SW 1271 (cell line): ENCODE results near the gene ATP9B.

Experiments used
- DNase-seq, 2 experiments: peaks; one replicate each; lab custom pipeline; 2025; lab: John Stamatoyannopoulos, UW

Gene ATP9B

GRCh38 chr18:79396431-79397246, 327.4 kb downstream of the ATP9B start:
- peak in 1 of 2 experiments; percentile 12 for DNase-seq

- DNase-seq: no peak
Measured at GRCh38 chr18:79397247-79397829, 328.1 kb downstream of the ATP9B start.

- DNase-seq: no peak
Measured at GRCh38 chr18:79397830-79398761, 328.9 kb downstream of the ATP9B start.

- DNase-seq: no peak
Measured at GRCh38 chr18:79399275-79400081, 330.3 kb downstream of the ATP9B start.

- DNase-seq: peak in 1 of 2 experiments; percentile 9
Measured at GRCh38 chr18:79400091-79400590, 330.9 kb downstream of the ATP9B start.

GRCh38 chr18:79400591-79401381, 331.6 kb downstream of the ATP9B start:
- DNase-seq: no peak

GRCh38 chr18:79401494-79402208, 332.5 kb downstream of the ATP9B start:
- DNase-seq: no peak

GRCh38 chr18:79402209-79402576, 333.0 kb downstream of the ATP9B start:
- DNase-seq: no peak

GRCh38 chr18:79402977-79403722, 334.0 kb downstream of the ATP9B start:
- no peak for DNase-seq

- no peak for DNase-seq
Measured at GRCh38 chr18:79403723-79404566, 334.8 kb downstream of the ATP9B start.

GRCh38 chr18:79404567-79404910, 335.3 kb downstream of the ATP9B start:
- DNase-seq: no peak

GRCh38 chr18:79405019-79405780, 336.0 kb downstream of the ATP9B start:
- no peak for DNase-seq

GRCh38 chr18:79405781-79406575, 336.8 kb downstream of the ATP9B start:
- no peak for DNase-seq

GRCh38 chr18:79406708-79407107, 337.5 kb downstream of the ATP9B start:
- DNase-seq: no peak

- DNase-seq: no peak
Measured at GRCh38 chr18:79409313-79409712, 340.1 kb downstream of the ATP9B start.

- no peak for DNase-seq
Measured at GRCh38 chr18:79410171-79410641, 341.0 kb downstream of the ATP9B start.
